Muscle of leg (tissue), 11 donors: ENCODE results near the gene TIMM44. TPM values are rescaled to one million over a fixed set of nuclear protein-coding genes. Genes with fewer than 3 reads are reported as not detected.

Source experiments
- DNase-seq: peaks from one replicate; pipeline ENCODE4 v3.0.0; 2013
- H3K27ac ChIP-seq: one replicate; pipeline ENCODE4 v1.5.1; 2013; ENCODE audit warnings: mild to moderate bottlenecking, low read length, control low read depth
- H3K27me3 ChIP-seq: one replicate; pipeline ENCODE4 v1.6.1; 2013; ENCODE audit warnings: low read length; ENCODE audit not compliant: control insufficient read depth, insufficient read depth
- H3K36me3 ChIP-seq: one replicate; pipeline ENCODE4 v1.6.1; 2013; ENCODE audit warnings: low read length; ENCODE audit not compliant: control insufficient read depth, insufficient read depth
- H3K4me1 ChIP-seq: one replicate; pipeline ENCODE4 v1.6.1; 2013; ENCODE audit warnings: low read length; ENCODE audit not compliant: control insufficient read depth, insufficient read depth
- H3K4me3 ChIP-seq: one replicate; pipeline ENCODE4 v1.5.1; 2013; ENCODE audit warnings: low read length, control low read depth
- H3K9me3 ChIP-seq: replicated peaks from 2 replicates; pipeline ENCODE4 v1.6.1; 2013; ENCODE audit warnings: low read depth, low read length; ENCODE audit not compliant: control insufficient read depth
- WGBS: methylation state at CpG from one replicate; pipeline ENCODE4 v1.1.5; 2013; ENCODE audit warnings: missing lambda C conversion rate; ENCODE audit not compliant: insufficient coverage; 5-methylcytosine and 5-hydroxymethylcytosine counted together
- polyA plus RNA-seq, 8 donors: library from polyadenylated mRNA; unstranded; fragments of 120-200 nt; gene quantifications; one replicate each; pipeline versions ENCODE4 v1.2.1 to v1.2.3, GENCODE V29; 2013; ENCODE audit warnings: inconsistent platforms in 1 of 8, low replicate concordance in 1 of 8; ENCODE audit not compliant: insufficient read length in 8 of 8, insufficient read depth in 1 of 8
- total RNA-seq: library from RNA; stranded (reverse); fragments of 120-200 nt; gene quantifications from one replicate; pipeline ENCODE4 v1.2.4, GENCODE V29; 2013

TIMM44 gene
- total and polyA plus RNA-seq, 9 donors = 40.5 to 66.3 (median 57.4) TPM

GRCh38 chr19:7983995-7984837 lies 40.8 kb upstream of the TIMM44 start:
- H3K36me3 ChIP-seq = peaks cover 91% of the 10 kb centered on the region
- WGBS = 94% methylated on average over 13 of the region's 14 CpGs
- no peaks in the 10 kb centered on the region for H3K4me1 ChIP-seq

GRCh38 chr19:7983286-7983950 lies 40.0 kb upstream of the TIMM44 start:
- no peaks in the 10 kb centered on the region for H3K9me3 ChIP-seq
- H3K27me3 ChIP-seq = no peaks in the 10 kb centered on the region
- H3K4me3 ChIP-seq = no peak overlapping the region
- peaks cover 90% of the 10 kb centered on the region for H3K36me3 ChIP-seq
- no peak for DNase-seq
- no peaks in the 10 kb centered on the region for H3K4me1 ChIP-seq
- WGBS = 93% methylated on average over 16 of the region's 18 CpGs
- no peak overlapping the region for H3K27ac ChIP-seq

More at GRCh38 chr19:7983995-7984837, 40.8 kb upstream of the TIMM44 start:
- no peaks in the 10 kb centered on the region for H3K27me3 ChIP-seq
- no peak overlapping the region for H3K4me3 ChIP-seq
- no peak for DNase-seq
- no peaks in the 10 kb centered on the region for H3K9me3 ChIP-seq
- H3K27ac ChIP-seq = no peak overlapping the region

GRCh38 chr19:7982651-7983099 lies 39.2 kb upstream of the TIMM44 start:
- Histone ChIP-seq H3K27me3 (no peaks in the 10 kb centered on the region), H3K36me3 (peaks cover 90% of the 10 kb centered on the region), H3K27ac (no peak overlapping the region), H3K4me1 (no peaks in the 10 kb centered on the region), H3K9me3 (no peaks in the 10 kb centered on the region), H3K4me3 (no peak overlapping the region)
- 79% methylated on average over 18 of the region's 21 CpGs for WGBS
- DNase-seq = no peak

GRCh38 chr19:7982103-7982502 lies 38.6 kb upstream of the TIMM44 start:
- Histone ChIP-seq H3K9me3 (no peaks in the 10 kb centered on the region), H3K4me3 (no peak overlapping the region), H3K36me3 (peaks cover 90% of the 10 kb centered on the region), H3K27me3 (no peaks in the 10 kb centered on the region), H3K27ac (no peak overlapping the region), H3K4me1 (no peaks in the 10 kb centered on the region)
- no peak for DNase-seq
- 80% methylated on average over 5 of the region's 10 CpGs for WGBS

GRCh38 chr19:7981661-7982060 lies 38.2 kb upstream of the TIMM44 start:
- no peak for DNase-seq
- H3K36me3 ChIP-seq = peaks cover 93% of the 10 kb centered on the region
- WGBS = 97% methylated on average over 5 of the region's 7 CpGs
- H3K27ac ChIP-seq = no peak overlapping the region
- no peaks in the 10 kb centered on the region for H3K9me3 ChIP-seq
- H3K4me1 ChIP-seq = no peaks in the 10 kb centered on the region
- no peaks in the 10 kb centered on the region for H3K27me3 ChIP-seq
- no peak overlapping the region for H3K4me3 ChIP-seq

- Histone ChIP-seq H3K27me3 (no peaks in the 10 kb centered on the region), H3K36me3 (peaks cover 93% of the 10 kb centered on the region)
- no CpG with 5 or more reads among the region's 7 CpGs for WGBS
Measured at GRCh38 chr19:7981199-7981598, 37.7 kb upstream of the TIMM44 start.

GRCh38 chr19:7980635-7981121 lies 37.2 kb upstream of the TIMM44 start:
- no peaks in the 10 kb centered on the region for H3K9me3 ChIP-seq
- no peak overlapping the region for H3K27ac ChIP-seq
- H3K27me3 ChIP-seq = no peaks in the 10 kb centered on the region
- no peaks in the 10 kb centered on the region for H3K4me1 ChIP-seq
- 90% methylated on average over 12 of the region's 12 CpGs for WGBS
- no peak overlapping the region for H3K4me3 ChIP-seq
- peaks cover 88% of the 10 kb centered on the region for H3K36me3 ChIP-seq
- DNase-seq = no peak

More at GRCh38 chr19:7981199-7981598, 37.7 kb upstream of the TIMM44 start:
- no peak for DNase-seq
- H3K4me3 ChIP-seq = no peak overlapping the region
- H3K27ac ChIP-seq = no peak overlapping the region
- no peaks in the 10 kb centered on the region for H3K4me1 ChIP-seq
- no peaks in the 10 kb centered on the region for H3K9me3 ChIP-seq

- H3K9me3 ChIP-seq = no peaks in the 10 kb centered on the region
- H3K36me3 ChIP-seq = peaks cover 88% of the 10 kb centered on the region
- no peaks in the 10 kb centered on the region for H3K4me1 ChIP-seq
- no peak overlapping the region for H3K27ac ChIP-seq
- 89% methylated on average over 13 of the region's 13 CpGs for WGBS
- no peak for DNase-seq
- no peaks in the 10 kb centered on the region for H3K27me3 ChIP-seq
- no peak overlapping the region for H3K4me3 ChIP-seq
Measured at GRCh38 chr19:7980168-7980567, 36.7 kb upstream of the TIMM44 start.

- no peak for DNase-seq
- no peaks in the 10 kb centered on the region for H3K4me1 ChIP-seq
- no peak overlapping the region for H3K4me3 ChIP-seq
- WGBS = 90% methylated on average over 8 of the region's 8 CpGs
- no peak overlapping the region for H3K27ac ChIP-seq
- H3K36me3 ChIP-seq = peaks cover 92% of the 10 kb centered on the region
- no peaks in the 10 kb centered on the region for H3K9me3 ChIP-seq
- H3K27me3 ChIP-seq = no peaks in the 10 kb centered on the region
Measured at GRCh38 chr19:7979559-7979958, 36.1 kb upstream of the TIMM44 start.

GRCh38 chr19:7979011-7979410 lies 35.5 kb upstream of the TIMM44 start:
- H3K4me3 ChIP-seq = no peak overlapping the region
- 79% methylated on average over 9 of the region's 10 CpGs for WGBS
- DNase-seq = no peak
- no peaks in the 10 kb centered on the region for H3K4me1 ChIP-seq
- H3K36me3 ChIP-seq = peaks cover 92% of the 10 kb centered on the region
- no peak overlapping the region for H3K27ac ChIP-seq
- H3K9me3 ChIP-seq = no peaks in the 10 kb centered on the region
- no peaks in the 10 kb centered on the region for H3K27me3 ChIP-seq
